Heart left ventricle (tissue), 16 donors: Measurements from ENCODE around the gene TTC39C. TPM values are rescaled to one million over a fixed set of nuclear protein-coding genes. Genes with fewer than 3 reads are reported as not detected.

Experiments used
- ATAC-seq, 4 donors: fragments of 200-7000 bp; cut with Tn5 transposase; one replicate each; pipeline ENCODE4 v1.9.1; 2020 to 2022; ENCODE audit warnings: moderate library complexity in 4 of 4, mild to moderate bottlenecking in 3 of 4, moderate number of reproducible peaks in 1 of 4
- DNase-seq, 5 donors: peaks; one replicate each; pipeline ENCODE4 v3.0.0-alpha.2; 2020
- H3K27ac ChIP-seq, 12 donors: fragments of 200-600 bp; sonication (generic) in 4 of 12; one replicate each; pipeline versions ENCODE4 v1.5.0 to v1.8.0; 2016 to 2022; ENCODE audit warnings: mild to moderate bottlenecking in 2 of 12
- H3K27me3 ChIP-seq, 9 donors: fragments of 200-600 bp; sonication (generic) in 2 of 9; one replicate each; pipeline versions ENCODE4 v1.5.1 to v1.8.0; 2016 to 2022; ENCODE audit warnings: mild to moderate bottlenecking in 3 of 9
- H3K36me3 ChIP-seq, 9 donors: fragments of 200-600 bp; sonication (generic) in 2 of 9; one replicate each; pipeline versions ENCODE4 v1.5.0 to v1.8.0; 2018 to 2022; ENCODE audit warnings: mild to moderate bottlenecking in 2 of 9
- H3K4me1 ChIP-seq, 12 donors: fragments of 200-600 bp; sonication (generic) in 4 of 12; one replicate each; pipeline versions ENCODE4 v1.5.0 to v1.8.0; 2016 to 2022; ENCODE audit warnings: mild to moderate bottlenecking in 3 of 12
- H3K4me3 ChIP-seq, 12 donors: fragments of 200-600 bp; sonication (generic) in 4 of 12; one replicate each; pipeline versions ENCODE4 v1.5.0 to v1.8.0; 2017 to 2022; ENCODE audit warnings: mild to moderate bottlenecking in 9 of 12, moderate library complexity in 4 of 12
- H3K9me3 ChIP-seq, 12 donors: fragments of 200-600 bp; sonication (generic) in 4 of 12; one replicate each; pipeline versions ENCODE4 v1.5.0 to v1.8.0; 2016 to 2022; ENCODE audit warnings: mild to moderate bottlenecking in 1 of 12
- CTCF ChIP-seq, 12 donors: fragments of 200-600 bp; sonication (generic) in 4 of 12; IDR thresholded peaks; one replicate each; pipeline versions ENCODE4 v1.5.0 to v1.8.0; 2018 to 2022; ENCODE audit warnings: antibody characterized with exemption in 12 of 12, mild to moderate bottlenecking in 5 of 12
- POLR2A ChIP-seq, 2 donors: fragments of 450-650 bp; IDR thresholded peaks; one replicate each; pipeline ENCODE4 v1.6.1; 2017; ENCODE audit warnings: antibody characterized with exemption in 2 of 2, mild to moderate bottlenecking in 2 of 2, moderate library complexity in 2 of 2
- WGBS, 4 donors: extraction: QIAGEN DNeasy Blood & Tissue Kit in 2 of 4; methylation state at CpG; one replicate each; pipeline versions ENCODE4 v1.1.5 to v1.1.7; 2013 to 2018; 5-methylcytosine and 5-hydroxymethylcytosine counted together
- intact Hi-C, 10 donors: fragments of 100-400 bp; cut with DNase I; formaldehyde crosslinking; loops; one replicate each; pipeline versions ENCODE4 v1.11.1 to v1.14.2; 2022
- polyA plus RNA-seq, 2 donors: library from polyadenylated mRNA; stranded (reverse); fragments of 200-250 nt; gene quantifications; one replicate each; pipeline ENCODE4 v1.2.3, GENCODE V29; 2013
- total RNA-seq, 9 donors: library from RNA; depleted of rRNA in 2 of 9; stranded (reverse); fragments of >200 nt in 2 of 9; fragmentation: NEBNext Ultra II Directional in 3 of 9; extraction: Animal tissue kit (Norgen Biotek cat#: 25700) in 3 of 9; gene quantifications; one replicate each; pipeline versions ENCODE4 v1.1.0 to v1.2.4, GENCODE V29; 2016 to 2023
- donor health status: ischemic (EF 13 %, LVEDD 7.1; RV severe dilation, severe dysfunction).
- donor health status: healthy with polysubstance abuse.
- donor health status: DM: no; HTN: yes; CAD: no.
- donor health status: DM: no; HTN: no; CAD: no.
- donor health status: ischemic (EF 25% LVEDD 6.9; RV normal size, moderate dysfunction).
- donor health status: ischemic (EF 25% LVEDD 5.7; RV mildly dilated, moderate dysfunction).
- donor health status: healthy.
- donor health status: DM: yes; HTN: yes; CAD: no.
- donor health status: ischemic (EF 35%, LVEDD 5.7; RV mildly dilated, moderate dysfunction).
- donor health status: nonischemic (EF 11% LVEDD 7.7; RV severe dilation, severe dysfunction).
- donor health status: DM: yes; HTN: yes; CAD: no.
- donor health status: PGD.
- donor health status: ischemic (EF 29% LVEDD 5.4; RV normal size, mild dysfunction).
- donor health status: nonischemic (EF 23%, LVEDD 6.1; RV moderate dilation, normal function).

Gene TTC39C
- total and polyA plus RNA-seq, 11 donors: 2.3 to 12.8 (median 4.7) TPM

GRCh38 chr18:23971097-23971440, 43.5 kb upstream of the TTC39C start:
- no peak for TF ChIP-seq POLR2A (IDR thresholded peaks at IDR 0.05)
- no peak for TF ChIP-seq CTCF (IDR thresholded peaks at IDR 0.05)
- Histone ChIP-seq H3K27me3 (no peaks in the 10 kb centered on the region), H3K9me3 (peaks cover 0 to 7% (median 0%) of the 10 kb centered on the region in 12 donors), H3K36me3 (no peaks in the 10 kb centered on the region), H3K4me1 (peaks cover 0 to 21% (median 0%) of the 10 kb centered on the region in 12 donors), H3K4me3 (no peak overlapping the region), H3K27ac (no peak overlapping the region)
- intact Hi-C loops: no loop called here
- ATAC-seq (no peak), DNase-seq (no peak)
- WGBS, 4 donors: 82 to 97% (median 92%) methylated on average over 5 of the region's 5 CpGs

- H3K4me1 ChIP-seq: peaks cover 0 to 21% (median 0%) of the 10 kb centered on the region in 12 donors
- H3K36me3 ChIP-seq: no peaks in the 10 kb centered on the region
- 87 to 90% (median 90%) methylated on average over 5 of the region's 5 CpGs for WGBS, 4 donors
- H3K9me3 ChIP-seq: peaks cover 0 to 8% (median 0%) of the 10 kb centered on the region in 12 donors
- no peak overlapping the region for H3K27ac ChIP-seq
- H3K27me3 ChIP-seq: no peaks in the 10 kb centered on the region
- TF ChIP-seq CTCF (IDR thresholded peaks at IDR 0.05) (no peak), POLR2A (IDR thresholded peaks at IDR 0.05) (no peak)
- ATAC-seq (no peak), DNase-seq (no peak)
- H3K4me3 ChIP-seq: no peak overlapping the region
- intact Hi-C loops: no loop called here
Measured at GRCh38 chr18:23971666-23972230, 42.8 kb upstream of the TTC39C start.

- no peak overlapping the region for H3K27ac ChIP-seq
- DNase-seq (no peak), ATAC-seq (no peak)
- 78 to 84% (median 82%) methylated on average over 6 of the region's 6 CpGs for WGBS, 4 donors
- H3K36me3 ChIP-seq: no peaks in the 10 kb centered on the region
- peaks cover 0 to 13% (median 0%) of the 10 kb centered on the region in 12 donors for H3K9me3 ChIP-seq
- intact Hi-C loops: no loop called here
- H3K4me1 ChIP-seq: peaks cover 0 to 19% (median 0%) of the 10 kb centered on the region in 12 donors
- no peaks in the 10 kb centered on the region for H3K27me3 ChIP-seq
- H3K4me3 ChIP-seq: no peak overlapping the region
- no peak for TF ChIP-seq CTCF (IDR thresholded peaks at IDR 0.05)
- no peak for TF ChIP-seq POLR2A (IDR thresholded peaks at IDR 0.05)
Measured at GRCh38 chr18:23972453-23972852, 42.1 kb upstream of the TTC39C start.

- WGBS, 4 donors: 93 to 97% (median 95%) methylated on average over 7 of the region's 7 CpGs
- intact Hi-C loops: no loop called here
Measured at GRCh38 chr18:23977103-23977502, 37.5 kb upstream of the TTC39C start.

More at GRCh38 chr18:23977103-23977502, 37.5 kb upstream of the TTC39C start:
- no peaks in the 10 kb centered on the region for H3K36me3 ChIP-seq
- DNase-seq: no peak
- no peak overlapping the region for H3K27ac ChIP-seq
- no peaks in the 10 kb centered on the region for H3K27me3 ChIP-seq
- H3K4me3 ChIP-seq: no peak overlapping the region
- ATAC-seq: no peak
- peaks cover 0 to 13% (median 0%) of the 10 kb centered on the region in 12 donors for H3K9me3 ChIP-seq
- TF ChIP-seq POLR2A (IDR thresholded peaks at IDR 0.05): no peak
- TF ChIP-seq CTCF (IDR thresholded peaks at IDR 0.05): no peak
- peaks cover 0 to 14% (median under 1%) of the 10 kb centered on the region in 12 donors for H3K4me1 ChIP-seq
